ENCODE results near the gene CHD9NB. TPM values are rescaled to one million over a fixed set of nuclear protein-coding genes. Genes with fewer than 3 reads are reported as not detected.
"Not testable (repeated sequence)": the region's sequence is repeated elsewhere in the genome, so short reads cannot be mapped to it uniquely, and the experiment has no call there.

CHD9NB gene
- total and polyA plus RNA-seq, 2 of the 4 experiments (the other 2 are of a cell fraction), result 0.94 to 1.1 TPM

- H2AK5ac ChIP-seq (ENCODE audit: low read depth, low read length); H3K18ac ChIP-seq (ENCODE audit: low read depth, low read length); H3K36me3 ChIP-seq (ENCODE audit: control insufficient read depth, insufficient read depth, low read length); H4K8ac ChIP-seq (ENCODE audit: low read depth in 2 of 2, low read length in 2 of 2); in situ Hi-C loops (cut with MboI; ENCODE audit: low sequenced_read_pairs); H3K9ac ChIP-seq (ENCODE audit: low read depth, low read length); BruUV-seq (replicated peaks); H2BK120ac ChIP-seq (ENCODE audit: low read depth, low read length); H2AK9ac ChIP-seq (replicated peaks; ENCODE audit: low read depth, low read length, poor library complexity); H3K56ac ChIP-seq (ENCODE audit: extremely low read depth, insufficient read depth, low read length); H3K27ac ChIP-seq (ENCODE audit: insufficient read depth, low read length); H3K23ac ChIP-seq (ENCODE audit: low read depth, low read length); H3K14ac ChIP-seq (replicated peaks; ENCODE audit: low read depth, low read length); H2AFZ ChIP-seq (replicated peaks; ENCODE audit: low read length, poor library complexity); H3K9me3 ChIP-seq (ENCODE audit: control insufficient read depth, insufficient read depth, low read length); intact Hi-C loops (cut with micrococcal nuclease); DNase-seq; H2BK20ac ChIP-seq (ENCODE audit: low read depth, low read length); dilution Hi-C loops (cut with HindIII; ENCODE audit: low sequenced_read_pairs, unreplicated experiment); H3K27me3 ChIP-seq (ENCODE audit: control insufficient read depth, insufficient read depth, low read length); ATAC-seq (ENCODE audit: low read depth); POLR2A ChIA-PET (ENCODE audit: unreplicated experiment); H3K4ac ChIP-seq (ENCODE audit: low read depth, low read length); H3K4me3 ChIP-seq (ENCODE audit: insufficient read depth, low read depth, low read length); H4K5ac ChIP-seq (ENCODE audit: low read depth, low read length); CTCF ChIA-PET; H2BK15ac ChIP-seq (ENCODE audit: low read depth, low read length); H3K4me2 ChIP-seq (ENCODE audit: low read depth, low read length); H2BK5ac ChIP-seq (ENCODE audit: low read depth, low read length, poor library complexity, severe bottlenecking); H4K20me1 ChIP-seq (ENCODE audit: insufficient read depth, low read length); H4K91ac ChIP-seq (ENCODE audit: insufficient read depth, low read depth, low read length): not testable (repeated sequence)
- H3K4me1 ChIP-seq (ENCODE audit: control insufficient read depth, insufficient read depth, low read length), result peaks cover 11% of the 10 kb centered on the region
- no CpG with 5 or more reads among the region's 7 CpGs for WGBS, 2 experiments (ENCODE audit: extremely low coverage in 2 of 2, insufficient read length in 1 of 2)
- peaks cover 16% of the 10 kb centered on the region for H3K9me1 ChIP-seq (ENCODE audit: insufficient read depth, low read length)
- H3K79me1 ChIP-seq (ENCODE audit: low read depth in 1 of 2, low read length in 2 of 2), result peaks cover 37 to 49% of the 10 kb centered on the region in 2 experiments
Measured at GRCh38 chr16:53075461-53075860, 22.8 kb upstream of the CHD9NB start.

GRCh38 chr16:53074296-53074695 lies 21.6 kb upstream of the CHD9NB start:
- dilution Hi-C loops (cut with HindIII; ENCODE audit: low sequenced_read_pairs, unreplicated experiment), result not testable (repeated sequence)
- in situ Hi-C loops (cut with MboI; ENCODE audit: low sequenced_read_pairs), result loop anchor here (25.0 kb wide), 2 partner anchors 363 to 1187 kb away; partner anchors contain the start of gene RBL2

More at GRCh38 chr16:53074296-53074695, 21.6 kb upstream of the CHD9NB start:
- H2AFZ ChIP-seq (replicated peaks; ENCODE audit: low read length, poor library complexity); POLR2A ChIA-PET (ENCODE audit: unreplicated experiment); H3K23ac ChIP-seq (ENCODE audit: low read depth, low read length); H3K14ac ChIP-seq (replicated peaks; ENCODE audit: low read depth, low read length); H2BK20ac ChIP-seq (ENCODE audit: low read depth, low read length); H3K36me3 ChIP-seq (ENCODE audit: control insufficient read depth, insufficient read depth, low read length); H4K91ac ChIP-seq (ENCODE audit: insufficient read depth, low read depth, low read length); DNase-seq; CTCF ChIA-PET; H4K20me1 ChIP-seq (ENCODE audit: insufficient read depth, low read length); H3K4me3 ChIP-seq (ENCODE audit: insufficient read depth, low read depth, low read length); H3K4me2 ChIP-seq (ENCODE audit: low read depth, low read length); intact Hi-C loops (cut with micrococcal nuclease); H2AK5ac ChIP-seq (ENCODE audit: low read depth, low read length); H2AK9ac ChIP-seq (replicated peaks; ENCODE audit: low read depth, low read length, poor library complexity); BruUV-seq (replicated peaks); H3K4me1 ChIP-seq (ENCODE audit: control insufficient read depth, insufficient read depth, low read length); H4K8ac ChIP-seq (ENCODE audit: low read depth in 2 of 2, low read length in 2 of 2); H2BK15ac ChIP-seq (ENCODE audit: low read depth, low read length); H3K9me3 ChIP-seq (ENCODE audit: control insufficient read depth, insufficient read depth, low read length); H3K56ac ChIP-seq (ENCODE audit: extremely low read depth, insufficient read depth, low read length); H4K5ac ChIP-seq (ENCODE audit: low read depth, low read length); H2BK5ac ChIP-seq (ENCODE audit: low read depth, low read length, poor library complexity, severe bottlenecking); H2BK120ac ChIP-seq (ENCODE audit: low read depth, low read length); H3K27ac ChIP-seq (ENCODE audit: insufficient read depth, low read length); H3K18ac ChIP-seq (ENCODE audit: low read depth, low read length); ATAC-seq (ENCODE audit: low read depth); H3K4ac ChIP-seq (ENCODE audit: low read depth, low read length); H3K27me3 ChIP-seq (ENCODE audit: control insufficient read depth, insufficient read depth, low read length); H3K9ac ChIP-seq (ENCODE audit: low read depth, low read length): not testable (repeated sequence)
- Histone ChIP-seq H3K9me1 (ENCODE audit: insufficient read depth, low read length) (peaks cover 11% of the 10 kb centered on the region; the same call in 1 of the 2 replicates), H3K79me1 (ENCODE audit: low read depth in 1 of 2, low read length in 2 of 2) (peaks cover 27 to 45% of the 10 kb centered on the region in 2 experiments)
- WGBS, 2 experiments (ENCODE audit: extremely low coverage in 2 of 2, insufficient read length in 1 of 2), result 80% methylated on average over 1 of the region's 3 CpGs; no CpG with 5 or more reads in 1 of the 2 experiments

Measured in IMR-90 (cell line).